ENCODE data around the gene DAB2. TPM values are rescaled to one million over a fixed set of nuclear protein-coding genes. Genes with fewer than 3 reads are reported as not detected.

The DAB2 gene
- total RNA-seq = 10 to 100 TPM; 39.6 to 71.3 (median 62.1) TPM

- no peaks in the 10 kb centered on the region for H3K36me3 ChIP-seq
- H3K4me1 ChIP-seq = peaks cover 0 to 4% (median 0%) of the 10 kb centered on the region in 4 donors
- H3K9me3 ChIP-seq = no peaks in the 10 kb centered on the region
- peak within 1 kb of the TSS; percentile 56 to 81 (median 71) for H3K27ac ChIP-seq
- DNase-seq = peak; percentile 39 to 79 (median 71)
- no peaks in the 10 kb centered on the region for H3K27me3 ChIP-seq
- peak; percentile 13 to 28 for TF ChIP-seq POLR2A (IDR thresholded peaks at IDR 0.05)
- peak in 5 of 6 experiments; percentile 7 to 41 (median 33) for TF ChIP-seq CTCF (IDR thresholded peaks at IDR 0.05)
- H3K4me3 ChIP-seq = peak within 1 kb of the TSS; percentile 31 to 60 (median 52)
These were observed at the start of gene DAB2 for GRCh38 chr5:39424736-39425637. Gene DAB2 (minus strand): TSS chr5:39424980. CDS start chr5:39394320, 30,660 bp downstream.

GRCh38 chr5:39473156-39473775 is 48.5 kb upstream of the DAB2 start:
- TF ChIP-seq CTCF (IDR thresholded peaks at IDR 0.05) = no peak
- no peak for TF ChIP-seq POLR2A (IDR thresholded peaks at IDR 0.05)
- no peak overlapping the region for H3K27ac ChIP-seq

GRCh38 chr5:39471836-39472508 is 47.2 kb upstream of the DAB2 start:
- no peak for DNase-seq
- Histone ChIP-seq H3K27me3 (no peaks in the 10 kb centered on the region), H3K4me1 (no peaks in the 10 kb centered on the region), H3K27ac (no peak overlapping the region), H3K4me3 (no peak overlapping the region), H3K36me3 (no peaks in the 10 kb centered on the region), H3K9me3 (no peaks in the 10 kb centered on the region)
- TF ChIP-seq POLR2A (IDR thresholded peaks at IDR 0.05) = no peak

More at GRCh38 chr5:39473156-39473775, 48.5 kb upstream of the DAB2 start:
- Histone ChIP-seq H3K4me1 (no peaks in the 10 kb centered on the region), H3K9me3 (no peaks in the 10 kb centered on the region), H3K4me3 (no peak overlapping the region), H3K36me3 (no peaks in the 10 kb centered on the region), H3K27me3 (no peaks in the 10 kb centered on the region)
- DNase-seq = no peak

GRCh38 chr5:39470811-39471210 is 46.0 kb upstream of the DAB2 start:
- Histone ChIP-seq H3K36me3 (no peaks in the 10 kb centered on the region), H3K4me1 (no peaks in the 10 kb centered on the region), H3K9me3 (no peaks in the 10 kb centered on the region), H3K27me3 (no peaks in the 10 kb centered on the region), H3K27ac (no peak overlapping the region), H3K4me3 (no peak overlapping the region)
- TF ChIP-seq CTCF (IDR thresholded peaks at IDR 0.05) (no peak), POLR2A (IDR thresholded peaks at IDR 0.05) (no peak)
- no peak for DNase-seq

GRCh38 chr5:39469777-39470415 is 45.1 kb upstream of the DAB2 start:
- no peaks in the 10 kb centered on the region for H3K27me3 ChIP-seq
- TF ChIP-seq POLR2A (IDR thresholded peaks at IDR 0.05) = no peak
- no peak for TF ChIP-seq CTCF (IDR thresholded peaks at IDR 0.05)
- H3K4me3 ChIP-seq = no peak overlapping the region
- no peaks in the 10 kb centered on the region for H3K9me3 ChIP-seq
- no peaks in the 10 kb centered on the region for H3K36me3 ChIP-seq
- no peak for DNase-seq
- no peak overlapping the region for H3K27ac ChIP-seq
- H3K4me1 ChIP-seq = no peaks in the 10 kb centered on the region

Measured in Peyer's patch (tissue), 4 donors.